GM12873 (cell line): Measurements from ENCODE around the gene PPIL3.

Source experiments
- CTCF ChIP-seq: IDR thresholded peaks from 2 replicates; pipeline ENCODE4 v1.5.1; 2012; ENCODE audit warnings: low read depth, mild to moderate bottlenecking, moderate library complexity, low read length, control low read depth; ENCODE audit not compliant: insufficient read depth; ENCODE audit errors: missing control alignments

The PPIL3 gene

GRCh38 chr2:200852605-200853004 is 36.3 kb downstream of the PPIL3 start:
- no peak for TF ChIP-seq CTCF

- no peak for TF ChIP-seq CTCF
Observed at GRCh38 chr2:200851398-200852248, 37.3 kb downstream of the PPIL3 start.

GRCh38 chr2:200850512-200851256 is 38.2 kb downstream of the PPIL3 start:
- no peak for TF ChIP-seq CTCF

GRCh38 chr2:200847939-200848338 is 40.9 kb downstream of the PPIL3 start:
- TF ChIP-seq CTCF: no peak

- no peak for TF ChIP-seq CTCF
Observed at GRCh38 chr2:200847269-200847668, 41.6 kb downstream of the PPIL3 start.

- no peak for TF ChIP-seq CTCF
Observed at GRCh38 chr2:200845669-200846325, 43.1 kb downstream of the PPIL3 start.

GRCh38 chr2:200845194-200845593 is 43.7 kb downstream of the PPIL3 start:
- TF ChIP-seq CTCF: no peak
